GM18951 (cell line): ENCODE measurements around the gene FSD2.

Experiments
- POLR2A ChIP-seq: IDR thresholded peaks from 4 replicates; pipeline ENCODE4 v1.6.1; 2011; ENCODE audit warnings: mild to moderate bottlenecking; ENCODE audit not compliant: insufficient read length, insufficient read depth; ENCODE audit errors: extremely low read depth
- in situ Hi-C: fragments of 300-500 bp; cut with MboI; formaldehyde crosslinking; loops from one replicate; pipeline ENCODE4 v1.12.0; 2022; ENCODE audit warnings: low sequenced_read_pairs, mixed read lengths, inconsistent platforms; ENCODE audit not compliant: unreplicated experiment

Gene FSD2

GRCh38 chr15:82820128-82820527, 14.3 kb upstream of the FSD2 start:
- TF ChIP-seq POLR2A, result no peak
- in situ Hi-C loops, result no loop called here

- no peak for TF ChIP-seq POLR2A
Measured at GRCh38 chr15:82812994-82813393, 7.1 kb upstream of the FSD2 start.

GRCh38 chr15:82810890-82811426, 5.1 kb upstream of the FSD2 start:
- in situ Hi-C loops, result no loop called here
- TF ChIP-seq POLR2A, result no peak

More at GRCh38 chr15:82812994-82813393, 7.1 kb upstream of the FSD2 start:
- in situ Hi-C loops, result no loop called here

GRCh38 chr15:82810061-82810889, 4.4 kb upstream of the FSD2 start:
- in situ Hi-C loops, result no loop called here
- no peak for TF ChIP-seq POLR2A

- in situ Hi-C loops, result no loop called here
- peak; percentile 93 for TF ChIP-seq POLR2A
Measured at GRCh38 chr15:82809308-82810060, 3.6 kb upstream of the FSD2 start, which contains the start of gene WHAMM. WHAMM (plus strand) TSS chr15:82809628; CDS start chr15:82809727, 99 bp downstream.

- TF ChIP-seq POLR2A, result no peak
- in situ Hi-C loops, result no loop called here
Measured at GRCh38 chr15:82808634-82809041, 2.8 kb upstream of the FSD2 start.

- in situ Hi-C loops, result no loop called here
- TF ChIP-seq POLR2A, result no peak
Measured at GRCh38 chr15:82807920-82808633, 2.2 kb upstream of the FSD2 start.

GRCh38 chr15:82804575-82804949, 1.3 kb downstream of the FSD2 start:
- in situ Hi-C loops, result no loop called here
- no peak for TF ChIP-seq POLR2A

GRCh38 chr15:82803793-82804574, 1.9 kb downstream of the FSD2 start:
- TF ChIP-seq POLR2A, result no peak
- in situ Hi-C loops, result no loop called here

GRCh38 chr15:82802497-82802896, 3.4 kb downstream of the FSD2 start:
- TF ChIP-seq POLR2A, result no peak
- in situ Hi-C loops, result no loop called here

- in situ Hi-C loops, result no loop called here
- TF ChIP-seq POLR2A, result no peak
Measured at GRCh38 chr15:82799183-82799841, 6.6 kb downstream of the FSD2 start.

- in situ Hi-C loops, result no loop called here
- TF ChIP-seq POLR2A, result no peak
Measured at GRCh38 chr15:82798531-82799166, 7.2 kb downstream of the FSD2 start.

- in situ Hi-C loops, result no loop called here
- TF ChIP-seq POLR2A, result no peak
Measured at GRCh38 chr15:82798104-82798503, 7.8 kb downstream of the FSD2 start.
